GM21717 (cell line): ENCODE results near the gene CADM3.
A peak's percentile ranks its signal among the peaks of the same experiment; 100 is the strongest.

Experiments
- ATAC-seq: cut with Tn5 transposase; IDR thresholded peaks from one replicate; pipeline ENCODE4 v1.9.1; 2021; ENCODE audit warnings: mild to moderate bottlenecking, moderate library complexity; ENCODE audit not compliant: unreplicated experiment

Gene CADM3

DNA sequence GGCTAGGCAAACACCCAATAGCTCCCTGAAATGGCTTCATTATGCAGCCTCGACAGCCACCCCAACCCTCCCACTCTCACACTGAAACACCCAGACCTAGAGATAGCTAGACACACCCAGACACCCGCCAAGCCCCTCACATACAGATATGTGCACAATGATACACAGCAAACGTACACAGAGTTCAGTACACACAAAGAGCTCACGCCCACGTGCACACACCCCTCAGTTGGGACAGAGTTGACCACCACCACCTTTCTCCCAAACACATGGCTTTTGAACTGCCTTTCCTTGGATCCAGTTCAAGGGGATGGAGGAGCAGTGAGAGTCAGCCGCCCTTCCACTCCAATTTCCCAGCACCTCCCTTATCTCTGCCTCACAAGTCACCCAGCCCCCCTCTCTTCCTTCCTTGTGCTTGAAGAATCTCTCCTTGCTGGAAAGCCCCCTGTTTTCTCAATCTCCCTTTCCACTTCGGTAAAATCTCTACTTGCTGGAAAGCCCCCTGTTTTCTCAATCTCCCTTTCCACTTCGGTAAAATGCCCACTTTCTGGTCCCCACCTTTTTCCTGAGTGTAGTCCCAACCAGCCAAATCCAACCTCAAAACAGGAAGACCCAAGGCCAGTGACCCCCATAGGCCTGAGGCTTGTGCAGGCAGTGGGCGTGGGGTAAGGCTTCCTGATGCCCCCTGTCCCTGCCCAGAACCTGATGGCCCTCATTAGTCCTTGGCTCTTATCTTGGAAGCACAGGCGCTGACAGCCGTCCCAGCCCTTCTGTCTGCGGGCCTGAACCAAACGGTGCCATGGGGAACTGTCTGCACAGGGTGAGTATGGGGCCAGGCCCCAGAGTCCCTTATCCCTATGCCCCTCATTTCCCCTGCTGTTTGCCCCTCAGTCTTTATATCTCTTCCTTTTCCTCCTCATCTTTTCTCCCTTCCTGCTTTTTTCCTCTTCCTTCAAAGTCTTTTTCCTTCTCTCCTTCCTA lies 33.0 kb downstream of the CADM3 start, which contains the start of gene ACKR1:
ACKR1 (plus strand) TSS at position 715 of the 981 bp plus-strand sequence; CDS start at position 800, 85 bp downstream.
- no peak for ATAC-seq

- ATAC-seq, result no peak
Observed at GRCh38 chr1:159205225-159205624, 33.8 kb downstream of the CADM3 start.

GRCh38 chr1:159206110-159206509 lies 34.7 kb downstream of the CADM3 start:
- no peak for ATAC-seq

GRCh38 chr1:159207080-159207479 lies 35.7 kb downstream of the CADM3 start:
- no peak for ATAC-seq

DNA sequence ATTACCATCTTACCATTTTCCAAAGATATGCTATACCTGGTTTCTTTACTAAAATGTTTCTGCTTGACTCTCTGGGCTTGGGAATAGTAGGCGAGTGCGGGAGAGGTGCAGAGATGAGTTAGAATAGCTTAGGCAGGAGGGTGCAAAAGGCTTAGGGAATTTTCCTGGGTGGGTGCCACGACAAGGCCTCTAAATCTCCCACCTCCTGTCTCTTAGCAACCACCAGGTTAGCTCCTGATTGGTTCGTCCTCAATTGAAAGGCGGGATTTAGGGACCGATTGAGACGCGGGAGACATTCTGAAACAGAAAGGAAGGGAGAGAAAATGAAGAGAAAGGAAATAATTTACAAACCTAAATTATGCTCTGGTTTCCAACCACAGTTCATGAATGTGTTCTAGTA lies 36.4 kb downstream of the CADM3 start:
- ATAC-seq, result no peak

DNA sequence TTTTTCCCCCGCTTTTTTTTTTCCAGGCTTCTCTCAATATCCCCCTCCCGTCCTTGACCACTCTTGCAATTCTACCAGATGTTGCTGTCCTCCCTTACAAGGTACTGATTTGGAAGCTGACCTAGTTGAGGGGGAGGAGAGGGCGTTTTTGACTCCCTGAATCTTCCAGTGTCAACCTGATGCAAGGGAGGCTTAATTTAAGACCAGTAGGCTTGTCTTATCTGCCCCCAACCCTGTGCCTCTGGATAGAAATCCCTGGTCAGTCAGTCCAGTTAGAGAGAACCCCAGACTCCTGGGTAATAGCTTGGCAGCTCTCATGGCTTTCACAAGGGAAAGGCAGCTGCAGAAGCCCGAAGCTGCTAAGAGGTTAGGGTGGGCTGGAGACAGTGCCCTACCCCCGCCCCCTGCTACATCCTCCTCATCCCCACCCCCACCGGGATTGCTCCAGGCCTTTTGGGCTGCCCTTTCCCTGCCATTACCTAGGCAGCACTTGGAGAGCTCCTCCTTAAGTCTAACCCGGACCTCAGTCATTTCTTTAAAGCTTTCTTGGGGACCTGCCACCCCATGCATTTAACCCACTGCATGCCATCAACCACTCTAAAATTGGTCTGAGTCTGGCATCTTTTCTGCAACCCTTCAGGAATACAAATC lies 36.9 kb downstream of the CADM3 start:
- ATAC-seq, result no peak

DNA sequence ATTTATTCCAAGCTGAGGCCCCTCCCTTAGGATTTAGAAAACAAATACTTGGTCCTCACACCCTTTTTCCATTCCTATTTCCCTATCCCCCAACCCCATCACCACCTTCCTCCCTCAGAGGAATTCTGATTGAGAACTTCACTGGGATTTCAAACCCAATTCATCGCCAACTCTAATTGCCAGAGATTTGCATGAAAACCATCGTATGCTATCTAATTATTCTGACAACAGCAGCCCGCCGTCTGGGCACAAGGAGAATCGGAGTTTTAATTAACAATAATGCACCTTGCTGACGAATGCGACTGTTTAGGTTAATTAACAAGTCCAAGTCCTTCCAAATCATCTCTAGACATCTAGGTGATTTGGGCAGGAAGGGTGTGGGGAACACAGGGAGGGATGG lies 37.6 kb downstream of the CADM3 start:
- ATAC-seq, result no peak

DNA sequence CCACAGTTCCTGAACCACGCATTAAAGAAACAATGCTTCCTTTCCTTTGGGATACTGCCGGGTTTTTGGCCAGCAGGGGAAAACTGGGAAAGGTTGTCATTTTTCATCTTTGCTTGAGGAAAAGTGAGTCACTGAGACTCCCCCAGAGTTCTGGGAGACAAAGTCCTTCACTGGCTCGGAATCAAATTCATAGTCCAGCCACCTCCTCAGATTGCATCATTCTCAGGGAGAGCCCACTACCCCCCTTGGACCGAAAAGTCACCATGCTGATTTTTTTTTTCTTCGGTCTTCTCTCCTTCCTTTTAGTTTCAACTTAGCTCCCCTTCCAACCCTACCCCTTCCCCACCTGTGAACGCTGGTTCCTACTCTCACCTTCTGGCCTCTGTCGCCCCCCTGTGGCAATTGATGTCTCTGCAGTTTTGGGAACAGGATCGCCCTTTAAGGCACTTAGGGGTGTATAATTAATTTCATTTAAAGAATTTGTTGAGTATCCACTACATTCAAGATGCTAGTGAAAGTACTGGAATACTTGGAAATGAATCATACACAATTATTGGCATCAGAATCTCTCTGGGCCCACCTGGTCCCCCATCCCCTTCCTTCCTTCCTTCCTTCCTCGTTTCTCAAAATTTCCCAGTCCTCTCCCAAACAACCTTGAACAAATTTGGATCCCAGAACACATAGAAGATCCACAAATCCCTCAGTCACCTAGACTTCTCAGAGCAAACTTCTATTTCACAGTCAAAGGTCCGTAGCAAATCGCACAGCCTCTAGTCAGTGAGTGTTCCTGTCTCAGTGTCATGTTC lies 40.1 kb downstream of the CADM3 start:
- no peak for ATAC-seq

GRCh38 chr1:159212596-159212995 lies 41.2 kb downstream of the CADM3 start:
- no peak for ATAC-seq

- ATAC-seq, result peak; percentile 51
Observed at GRCh38 chr1:159214149-159214760, 42.8 kb downstream of the CADM3 start.

GRCh38 chr1:159218649-159219636 lies 47.5 kb downstream of the CADM3 start:
- no peak for ATAC-seq

- no peak for ATAC-seq
Observed at GRCh38 chr1:159222075-159222865, 50.9 kb downstream of the CADM3 start.

- ATAC-seq, result no peak
Observed at GRCh38 chr1:159223004-159223403, 51.6 kb downstream of the CADM3 start.

DNA sequence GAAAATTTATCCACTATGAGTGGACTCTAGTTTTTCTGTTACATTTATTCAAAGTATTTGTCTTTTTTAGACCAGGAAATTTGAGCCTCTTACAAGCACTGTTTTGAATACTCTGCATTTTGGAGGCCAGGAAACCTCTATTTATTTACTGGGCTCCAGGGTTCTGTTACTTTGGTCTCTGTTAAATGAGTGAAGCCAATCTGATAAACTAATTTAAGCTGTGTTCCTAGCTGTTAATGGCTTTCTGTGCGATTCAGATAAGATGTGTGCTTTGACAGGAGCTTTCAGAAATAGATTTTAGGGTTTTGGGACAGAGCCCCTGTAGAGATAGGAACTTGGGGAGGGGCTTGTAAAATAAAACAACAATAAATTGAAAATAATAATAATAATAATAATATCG lies 57.1 kb downstream of the CADM3 start:
- ATAC-seq, result no peak

DNA sequence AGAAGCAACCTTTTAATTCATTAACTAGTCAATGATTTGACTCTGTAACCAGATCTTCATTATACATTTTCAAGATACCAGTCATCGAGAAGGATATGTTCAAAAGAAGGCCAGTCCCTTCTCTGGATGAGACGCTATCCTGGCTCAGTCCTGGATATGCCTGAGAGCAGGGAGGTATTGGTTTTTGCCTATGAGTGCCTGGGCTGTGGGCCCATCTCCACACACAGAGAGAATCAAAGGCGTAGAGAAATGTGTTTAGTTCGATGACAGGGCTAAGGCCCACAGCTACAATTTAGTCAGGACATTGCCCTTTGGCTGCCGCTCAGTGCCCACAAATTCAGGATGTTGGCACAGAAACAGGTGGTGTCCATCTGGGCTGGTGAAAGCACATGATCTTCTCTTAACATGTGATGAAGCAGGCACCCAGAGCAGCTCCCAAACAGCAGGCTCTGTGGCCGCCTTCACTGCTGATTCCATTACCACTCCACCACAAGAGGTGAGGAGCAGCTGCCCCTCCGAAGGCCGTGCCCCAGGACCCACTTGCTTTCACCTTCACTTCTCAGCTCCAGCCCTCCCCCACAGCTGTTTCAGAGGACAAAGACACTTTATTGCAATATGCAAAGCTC lies 58.0 kb downstream of the CADM3 start:
- no peak for ATAC-seq

- ATAC-seq, result no peak
Observed at GRCh38 chr1:159229896-159230295, 58.5 kb downstream of the CADM3 start.

GRCh38 chr1:159239551-159240220 lies 68.3 kb downstream of the CADM3 start:
- peak; percentile 88 for ATAC-seq

DNA sequence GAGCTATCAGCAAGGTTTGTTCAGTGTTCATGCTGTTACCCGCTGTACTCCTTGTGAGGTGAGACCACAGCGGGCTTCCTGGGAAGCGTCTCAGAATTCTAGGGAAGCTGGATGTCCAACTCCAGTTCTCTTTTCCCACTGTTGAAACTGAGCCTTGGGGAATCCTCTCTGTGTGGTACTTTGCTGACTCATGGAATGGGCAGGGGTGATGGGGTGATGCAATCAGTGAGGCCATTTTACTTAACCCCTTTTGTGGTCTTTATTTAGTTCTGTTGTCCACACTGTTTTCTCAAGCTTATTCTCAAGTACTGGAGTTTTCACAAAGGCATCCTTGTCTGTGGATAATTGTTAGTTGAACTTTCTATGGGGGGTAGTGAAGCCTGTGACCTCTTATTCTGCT lies 75.9 kb downstream of the CADM3 start:
- no peak for ATAC-seq
